Suprapubic skin (tissue), 4 donors: Measurements from ENCODE around the gene GPBAR1. TPM values are rescaled to one million over a fixed set of nuclear protein-coding genes. Genes with fewer than 3 reads are reported as not detected.

Experiments used
- DNase-seq, 2 donors: peaks; one replicate each; pipeline ENCODE4 v3.0.0-alpha.2; 2019; ENCODE audit warnings: low spot score in 2 of 2
- H3K27ac ChIP-seq: fragments of 200-600 bp; sonication (generic); one replicate; pipeline ENCODE4 v1.5.1; 2019
- H3K27me3 ChIP-seq: fragments of 200-600 bp; sonication (generic); one replicate; pipeline ENCODE4 v1.5.1; 2019
- H3K36me3 ChIP-seq: fragments of 200-600 bp; sonication (generic); one replicate; pipeline ENCODE4 v1.5.1; 2019
- H3K4me1 ChIP-seq: fragments of 200-600 bp; sonication (generic); one replicate; pipeline ENCODE4 v1.5.1; 2019
- H3K4me3 ChIP-seq: fragments of 200-600 bp; sonication (generic); one replicate; pipeline ENCODE4 v1.5.1; 2019; ENCODE audit warnings: mild to moderate bottlenecking
- H3K9me3 ChIP-seq: fragments of 200-600 bp; sonication (generic); one replicate; pipeline ENCODE4 v1.5.1; 2019
- CTCF ChIP-seq, 2 donors: fragments of 200-600 bp in 1 of 2; fragments of 450-650 bp in 1 of 2; sonication (generic) in 1 of 2; IDR thresholded peaks; one replicate each; pipeline ENCODE4 v1.5.1; 2016 to 2019; ENCODE audit warnings: antibody characterized with exemption in 2 of 2, mild to moderate bottlenecking in 1 of 2, moderate library complexity in 1 of 2
- EP300 ChIP-seq: sonication (generic); formaldehyde crosslinking; IDR thresholded peaks from one replicate; pipeline ENCODE4 v1.6.1; 2017; ENCODE audit warnings: antibody characterized with exemption
- POLR2A ChIP-seq, 2 donors: fragments of 450-650 bp; IDR thresholded peaks; one replicate each; pipeline ENCODE4 v1.6.1; 2017; ENCODE audit warnings: antibody characterized with exemption in 2 of 2, mild to moderate bottlenecking in 2 of 2, moderate library complexity in 2 of 2
- POLR2AphosphoS5 ChIP-seq, 3 donors: sonication (generic); formaldehyde crosslinking; IDR thresholded peaks; one replicate each; pipeline ENCODE4 v1.6.1; 2017; ENCODE audit warnings: antibody characterized with exemption in 3 of 3
- WGBS: methylation state at CpG from one replicate; pipeline ENCODE4 v1.1.5; 2018; 5-methylcytosine and 5-hydroxymethylcytosine counted together
- total RNA-seq, 4 donors: library from RNA; depleted of rRNA; stranded (reverse); fragments of >200 nt; gene quantifications; one replicate each; pipeline ENCODE4 v1.1.0, GENCODE V29; 2016

The GPBAR1 gene
- total RNA-seq, 4 donors from 2014 or later, result 0.98 to 2.0 (median 1.6) TPM; not detected in 1

- Histone ChIP-seq H3K27ac (peak overlapping the region; percentile 14), H3K36me3 (peaks cover 89% of the 10 kb centered on the region), H3K9me3 (no peaks in the 10 kb centered on the region), H3K27me3 (no peaks in the 10 kb centered on the region), H3K4me1 (peaks cover 34% of the 10 kb centered on the region), H3K4me3 (no peak overlapping the region)
- TF ChIP-seq POLR2AphosphoS5 (IDR thresholded peaks at IDR 0.05) (no peak), CTCF (IDR thresholded peaks at IDR 0.05) (no peak), EP300 (no peak), POLR2A (IDR thresholded peaks at IDR 0.05) (no peak)
- DNase-seq, result no peak
- WGBS, result 45% methylated on average over 4 of the region's 4 CpGs
Measured at GRCh38 chr2:218229851-218230250, 31.0 kb upstream of the GPBAR1 start.

GRCh38 chr2:218230882-218231281, 29.9 kb upstream of the GPBAR1 start:
- Histone ChIP-seq H3K9me3 (no peaks in the 10 kb centered on the region), H3K4me3 (no peak overlapping the region), H3K4me1 (peaks cover 31% of the 10 kb centered on the region), H3K36me3 (peaks cover 89% of the 10 kb centered on the region), H3K27ac (no peak overlapping the region), H3K27me3 (no peaks in the 10 kb centered on the region)
- 7% methylated on average over 1 of the region's 1 CpG for WGBS
- no peak for TF ChIP-seq POLR2A (IDR thresholded peaks at IDR 0.05)
- peak in 1 of 2 donors; percentile 12 for TF ChIP-seq CTCF (IDR thresholded peaks at IDR 0.05)
- DNase-seq, result no peak

- DNase-seq, result no peak
- 93% methylated on average over 4 of the region's 4 CpGs for WGBS
- no peak overlapping the region for H3K4me3 ChIP-seq
- no peaks in the 10 kb centered on the region for H3K9me3 ChIP-seq
- no peak overlapping the region for H3K27ac ChIP-seq
- no peak for TF ChIP-seq EP300
- TF ChIP-seq POLR2AphosphoS5 (IDR thresholded peaks at IDR 0.05), result no peak
- no peak for TF ChIP-seq CTCF (IDR thresholded peaks at IDR 0.05)
- no peak for TF ChIP-seq POLR2A (IDR thresholded peaks at IDR 0.05)
- no peaks in the 10 kb centered on the region for H3K27me3 ChIP-seq
- peaks cover 25% of the 10 kb centered on the region for H3K4me1 ChIP-seq
- peaks cover 90% of the 10 kb centered on the region for H3K36me3 ChIP-seq
Measured at GRCh38 chr2:218233543-218233942, 27.3 kb upstream of the GPBAR1 start.

- Histone ChIP-seq H3K4me3 (no peak overlapping the region), H3K9me3 (no peaks in the 10 kb centered on the region), H3K27me3 (no peaks in the 10 kb centered on the region), H3K27ac (no peak overlapping the region), H3K4me1 (peaks cover 15% of the 10 kb centered on the region), H3K36me3 (peaks cover 90% of the 10 kb centered on the region)
- WGBS, result 59% methylated on average over 3 of the region's 3 CpGs
- no peak for TF ChIP-seq CTCF (IDR thresholded peaks at IDR 0.05)
- no peak for TF ChIP-seq POLR2AphosphoS5 (IDR thresholded peaks at IDR 0.05)
- no peak for TF ChIP-seq EP300
- TF ChIP-seq POLR2A (IDR thresholded peaks at IDR 0.05), result no peak
- DNase-seq, result no peak
Measured at GRCh38 chr2:218234521-218234920, 26.3 kb upstream of the GPBAR1 start.

GRCh38 chr2:218235017-218235416, 25.8 kb upstream of the GPBAR1 start:
- peaks cover 95% of the 10 kb centered on the region for H3K36me3 ChIP-seq
- no peak overlapping the region for H3K27ac ChIP-seq

More at GRCh38 chr2:218235017-218235416, 25.8 kb upstream of the GPBAR1 start:
- no peaks in the 10 kb centered on the region for H3K27me3 ChIP-seq
- no peak overlapping the region for H3K4me3 ChIP-seq
- TF ChIP-seq POLR2A (IDR thresholded peaks at IDR 0.05), result no peak
- no peak for TF ChIP-seq CTCF (IDR thresholded peaks at IDR 0.05)
- no peak for TF ChIP-seq EP300
- no peak for TF ChIP-seq POLR2AphosphoS5 (IDR thresholded peaks at IDR 0.05)
- peaks cover 10% of the 10 kb centered on the region for H3K4me1 ChIP-seq
- H3K9me3 ChIP-seq, result no peaks in the 10 kb centered on the region
- no peak for DNase-seq
- 100% methylated on average over 2 of the region's 2 CpGs for WGBS
